GM12891 (cell line): ENCODE data around the gene DNAJC28.
A peak's percentile ranks its signal among the peaks of the same experiment; 100 is the strongest.
"Not testable (repeated sequence)": the region's sequence is repeated elsewhere in the genome, so short reads cannot be mapped to it uniquely, and the experiment has no call there.

Experiments
- DNase-seq: peaks from one replicate; pipeline ENCODE4 v3.0.0; 2011; ENCODE audit warnings: low spot score; ENCODE audit not compliant: insufficient read length
- FAIRE-seq: peaks from 2 replicates; lab custom pipeline; 2011; peaks lifted over from hg19 to GRCh38; lab: Jason Lieb, UNC
- PAX5 ChIP-seq: IDR thresholded peaks from 2 replicates; pipeline ENCODE4 v1.6.1; 2011; ENCODE audit warnings: low read length, moderate library complexity, mild to moderate bottlenecking; ENCODE audit not compliant: insufficient read depth, severe bottlenecking
- POLR2A ChIP-seq: IDR thresholded peaks from 2 replicates; pipeline ENCODE4 v1.6.1; 2011; ENCODE audit warnings: low read depth, low read length, control low read depth
- POLR2AphosphoS5 ChIP-seq: IDR thresholded peaks from 2 replicates; pipeline ENCODE4 v1.6.1; 2011; ENCODE audit warnings: low read depth, low read length, control low read depth
- POU2F2 ChIP-seq: IDR thresholded peaks from 2 replicates; pipeline ENCODE4 v1.6.1; 2011; ENCODE audit warnings: low read depth, mild to moderate bottlenecking, control low read depth, low read length, moderate library complexity
- SPI1 ChIP-seq: IDR thresholded peaks from 2 replicates; pipeline ENCODE4 v1.6.1; 2011; ENCODE audit warnings: low read depth, low read length, control low read depth
- TAF1 ChIP-seq: IDR thresholded peaks from 2 replicates; pipeline ENCODE4 v1.6.1; 2011; ENCODE audit warnings: low read depth, low read length, control low read depth

The DNAJC28 gene

GRCh38 chr21:33514229-33514628 lies 22.7 kb upstream of the DNAJC28 start:
- TF ChIP-seq POLR2AphosphoS5 = no peak
- TF ChIP-seq POU2F2 = no peak
- TF ChIP-seq SPI1 = no peak
- TF ChIP-seq POLR2A = no peak
- no peak for TF ChIP-seq PAX5
- TF ChIP-seq TAF1 = no peak
- FAIRE-seq = no peak
- no peak for DNase-seq

GRCh38 chr21:33512481-33512880 lies 21.0 kb upstream of the DNAJC28 start:
- DNase-seq (no peak), FAIRE-seq (no peak)
- TF ChIP-seq PAX5 (no peak), SPI1 (no peak), TAF1 (no peak), POLR2A (no peak), POLR2AphosphoS5 (no peak), POU2F2 (no peak)

DNA sequence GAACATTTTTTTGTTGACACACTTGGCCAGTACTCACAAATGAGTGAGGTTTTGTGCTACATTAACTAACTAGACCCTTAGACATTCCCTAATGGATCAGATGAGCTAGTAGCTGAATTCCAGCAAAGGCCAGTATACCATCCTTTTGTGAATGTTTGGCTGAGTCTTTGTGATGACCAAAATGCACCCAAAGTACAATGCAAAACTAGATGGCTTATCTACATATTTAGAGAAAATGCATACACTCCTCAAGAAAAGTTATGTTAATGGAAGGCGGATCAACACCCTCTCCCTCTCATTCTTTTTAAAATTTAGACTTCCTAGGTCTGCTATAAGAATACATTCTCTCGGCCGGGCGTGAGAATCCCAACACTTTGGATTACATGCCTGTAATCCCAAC lies 20.1 kb upstream of the DNAJC28 start:
- no peak for FAIRE-seq
- DNase-seq = no peak
- no peak for TF ChIP-seq POLR2AphosphoS5

DNA sequence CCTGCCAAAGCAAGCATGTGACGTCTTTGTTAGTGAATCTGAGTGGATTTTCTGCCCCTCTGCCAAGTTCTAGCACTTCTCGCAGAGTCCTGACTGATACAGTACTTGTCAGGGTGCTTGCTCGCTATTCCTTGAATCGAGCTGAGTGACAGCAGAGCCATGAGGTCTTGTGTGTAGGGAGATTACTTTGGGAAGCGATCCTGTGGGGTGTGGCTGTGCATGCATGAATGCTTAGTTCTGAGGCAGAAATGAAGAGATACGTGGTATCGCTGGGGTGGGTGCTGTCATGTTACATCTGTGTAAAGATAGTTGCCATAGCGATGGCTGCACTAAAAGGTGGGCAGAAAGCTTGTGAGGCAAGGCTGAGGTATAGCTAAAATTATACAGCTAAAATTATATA lies 19.3 kb upstream of the DNAJC28 start:
- no peak for FAIRE-seq
- DNase-seq = no peak
- TF ChIP-seq PAX5 = no peak

- not testable (repeated sequence) for DNase-seq, FAIRE-seq
Measured at GRCh38 chr21:33507003-33507402, 15.5 kb upstream of the DNAJC28 start.

- no peak for FAIRE-seq
- no peak for DNase-seq
- TF ChIP-seq TAF1 (no peak), POU2F2 (no peak)
Measured at GRCh38 chr21:33505833-33506232, 14.3 kb upstream of the DNAJC28 start.

GRCh38 chr21:33496345-33496744 lies 4.8 kb upstream of the DNAJC28 start:
- TF ChIP-seq TAF1 = no peak
- TF ChIP-seq POU2F2 = no peak
- no peak for TF ChIP-seq SPI1
- no peak for TF ChIP-seq POLR2A
- TF ChIP-seq POLR2AphosphoS5 = no peak
- no peak for TF ChIP-seq PAX5
- DNase-seq (no peak), FAIRE-seq (no peak)

DNA sequence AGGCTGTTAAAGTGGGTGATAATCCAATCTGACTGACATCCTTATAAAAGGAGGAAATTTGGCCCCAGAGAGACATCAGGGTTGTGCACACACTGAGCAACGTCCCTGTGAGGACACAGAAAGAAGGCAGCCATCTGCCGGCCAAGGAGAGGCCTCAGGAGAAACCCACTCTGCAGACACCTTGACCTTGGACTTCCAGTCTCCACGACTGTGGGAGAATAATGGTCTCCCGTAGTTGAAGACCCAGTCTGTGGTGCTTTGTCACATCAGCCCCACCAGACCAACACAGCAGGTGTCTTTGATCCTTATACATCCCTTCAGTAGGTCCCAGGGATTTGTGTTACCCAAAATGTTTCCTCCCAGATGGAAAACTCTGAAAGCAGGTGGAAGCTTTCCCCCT lies 4.2 kb upstream of the DNAJC28 start:
- no peak for FAIRE-seq
- DNase-seq = no peak
- no peak for TF ChIP-seq POLR2AphosphoS5
- no peak for TF ChIP-seq POLR2A
- TF ChIP-seq POU2F2 = no peak
- TF ChIP-seq SPI1 = no peak
- TF ChIP-seq PAX5 = no peak

- no peak for DNase-seq
- no peak for TF ChIP-seq POLR2A
- FAIRE-seq = no peak
Measured at GRCh38 chr21:33493756-33494155, 2.2 kb upstream of the DNAJC28 start.

DNA sequence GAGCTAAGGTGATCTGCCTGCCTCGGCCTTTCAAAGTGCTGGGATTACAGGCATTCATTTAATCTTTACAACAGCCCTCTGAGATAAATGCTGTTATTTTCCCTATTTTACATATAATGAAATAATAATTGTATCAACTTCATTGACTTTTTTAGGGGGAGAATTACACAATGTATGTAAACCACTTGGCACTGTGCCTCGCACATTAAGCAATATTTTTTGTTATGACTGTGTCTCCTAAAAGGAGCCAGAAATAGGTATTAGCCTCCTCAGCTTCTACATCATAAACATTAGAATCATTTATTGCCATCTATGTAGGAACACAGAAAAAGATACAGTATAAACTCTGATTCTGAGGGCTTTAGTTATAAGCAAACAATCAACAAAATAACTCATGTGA lies 1.1 kb upstream of the DNAJC28 start:
- FAIRE-seq = no peak
- no peak for DNase-seq
- no peak for TF ChIP-seq POLR2AphosphoS5
- no peak for TF ChIP-seq PAX5
- TF ChIP-seq SPI1 = no peak
- no peak for TF ChIP-seq POLR2A
- TF ChIP-seq TAF1 = no peak
- no peak for TF ChIP-seq POU2F2

GRCh38 chr21:33490991-33491372 lies 534 bp downstream of the DNAJC28 start:
- DNase-seq (no peak), FAIRE-seq (no peak)
- TF ChIP-seq POLR2AphosphoS5 (no peak), TAF1 (0 out of 2 replicates have a peak, but pooled peaks have one; percentile 11), SPI1 (no peak)

DNA sequence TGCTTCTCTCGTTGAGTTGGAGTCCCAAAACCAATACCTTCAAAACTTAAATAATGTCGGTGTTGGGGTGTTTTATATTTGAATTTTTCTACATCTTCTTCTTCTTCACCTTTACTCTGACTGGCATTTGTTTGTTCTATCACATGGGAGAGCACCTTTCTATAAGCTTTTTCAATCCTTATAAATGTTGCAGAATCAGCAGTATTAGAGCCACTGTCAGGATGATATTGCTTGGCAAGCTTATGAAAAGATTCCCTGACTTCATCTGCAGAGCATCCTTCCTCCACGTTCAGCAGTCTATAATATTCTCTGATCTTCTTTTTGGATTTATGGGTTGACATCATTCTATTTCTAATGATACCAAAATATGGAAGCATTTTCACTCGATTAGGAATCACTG lies 2.6 kb downstream of the DNAJC28 start:
- FAIRE-seq (no peak), DNase-seq (no peak)
- TF ChIP-seq POLR2AphosphoS5 = no peak
- no peak for TF ChIP-seq TAF1
- no peak for TF ChIP-seq PAX5
- TF ChIP-seq POU2F2 = no peak
- no peak for TF ChIP-seq SPI1
- no peak for TF ChIP-seq POLR2A
